GM18858 (cell line): ENCODE measurements around the gene HES7.

Experiments
- ATAC-seq: cut with Tn5 transposase; IDR thresholded peaks from one replicate; pipeline ENCODE4 v1.9.1; 2021; ENCODE audit not compliant: unreplicated experiment

HES7 gene

GRCh38 chr17:8143581-8144400 is 19.9 kb upstream of the HES7 start:
- no peak for ATAC-seq

GRCh38 chr17:8142887-8143580 is 19.1 kb upstream of the HES7 start:
- ATAC-seq: no peak

GRCh38 chr17:8142158-8142886 is 18.4 kb upstream of the HES7 start:
- no peak for ATAC-seq

GRCh38 chr17:8141741-8142140 is 17.8 kb upstream of the HES7 start:
- ATAC-seq: no peak

GRCh38 chr17:8141045-8141444 is 17.1 kb upstream of the HES7 start:
- no peak for ATAC-seq

- no peak for ATAC-seq
These were observed 16.4 kb upstream of the HES7 start for GRCh38 chr17:8140065-8141029.

- peak; percentile 65 for ATAC-seq
These were observed 14.9 kb upstream of the HES7 start for GRCh38 chr17:8138672-8139371.

GRCh38 chr17:8138374-8138671 is 14.4 kb upstream of the HES7 start:
- ATAC-seq: no peak

- no peak for ATAC-seq
These were observed 13.9 kb upstream of the HES7 start for GRCh38 chr17:8137645-8138373.

- ATAC-seq: no peak
These were observed 10.0 kb upstream of the HES7 start for GRCh38 chr17:8133941-8134340.

- no peak for ATAC-seq
These were observed 9.5 kb upstream of the HES7 start for GRCh38 chr17:8133399-8133798.

GRCh38 chr17:8131844-8132441 is 8.0 kb upstream of the HES7 start:
- ATAC-seq: no peak

- ATAC-seq: no peak
These were observed 4.3 kb upstream of the HES7 start for GRCh38 chr17:8128125-8128784.

GRCh38 chr17:8126491-8127066 is 2.7 kb upstream of the HES7 start:
- no peak for ATAC-seq

GRCh38 chr17:8125947-8126490 is 2.1 kb upstream of the HES7 start:
- ATAC-seq: no peak

- no peak for ATAC-seq
These were observed 1.4 kb upstream of the HES7 start for GRCh38 chr17:8125154-8125946.
